Erythroblast (primary cell): ENCODE data around the gene GBE1.

Experiments
- GATA1 ChIP-seq: IDR thresholded peaks from 2 replicates; pipeline ENCODE4 v1.6.1; 2011; ENCODE audit warnings: low read depth, mild to moderate bottlenecking, control low read depth, low read length, moderate library complexity
- POLR2A ChIP-seq: IDR thresholded peaks from 2 replicates; pipeline ENCODE4 v1.6.1; 2011; ENCODE audit warnings: mild to moderate bottlenecking, low read length

DNA sequence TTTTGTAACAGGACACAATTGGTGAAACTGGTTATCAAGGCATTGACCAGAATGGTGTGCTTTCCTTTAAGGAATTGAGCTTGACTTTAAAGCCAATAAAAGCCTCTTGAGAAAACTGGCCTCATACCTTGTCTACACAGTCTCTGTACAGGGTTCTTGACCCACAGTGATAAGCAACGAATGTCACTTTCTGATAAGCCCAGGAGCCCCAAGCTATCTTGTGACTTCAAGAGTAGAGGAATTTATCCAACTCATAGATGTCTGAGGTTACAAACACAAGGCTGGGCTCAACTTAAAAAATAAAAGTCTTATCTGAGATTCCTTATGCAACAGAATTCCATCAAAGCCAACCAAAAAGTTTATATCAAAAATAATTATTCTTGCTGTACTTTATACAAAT is 212.1 kb downstream of the GBE1 start:
- no peak for TF ChIP-seq POLR2A
- TF ChIP-seq GATA1: no peak
